Activated gamma-delta T cell (primary cell): ENCODE results near the gene SLC5A1.

Experiments used
- DNase-seq: peaks from one replicate; lab custom pipeline; 2025; lab: John Stamatoyannopoulos, UW
- total RNA-seq, 2 donors: gene quantifications; one replicate each; lab custom pipeline; 2026; lab: John Stamatoyannopoulos, UW

SLC5A1 gene
- total RNA-seq: 0.09 to 0.10 reads per million in 2 donors

DNA sequence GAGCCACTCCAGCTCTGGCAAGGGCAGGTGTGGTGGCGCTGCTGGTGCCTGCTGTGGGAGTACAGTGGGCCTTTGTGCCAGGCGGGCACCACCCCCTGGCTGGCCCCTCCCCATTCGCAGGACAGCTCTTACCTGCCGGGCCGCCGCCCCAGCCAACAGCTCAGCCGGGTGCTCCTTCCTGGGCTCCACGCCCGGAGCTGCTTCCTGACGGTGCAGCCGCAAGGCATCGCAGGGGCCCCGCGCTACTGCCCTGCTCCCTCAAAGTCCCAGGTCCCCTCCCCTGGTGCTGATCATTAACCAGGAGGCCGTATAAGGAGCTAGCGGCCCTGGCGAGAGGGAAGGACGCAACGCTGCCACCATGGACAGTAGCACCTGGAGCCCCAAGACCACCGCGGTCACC, at the start of gene SLC5A1:
Gene SLC5A1 (plus strand): TSS at position 338 of the 400 bp plus-strand sequence. CDS start 21 bp downstream, at position 359.
- no peak for DNase-seq

DNA sequence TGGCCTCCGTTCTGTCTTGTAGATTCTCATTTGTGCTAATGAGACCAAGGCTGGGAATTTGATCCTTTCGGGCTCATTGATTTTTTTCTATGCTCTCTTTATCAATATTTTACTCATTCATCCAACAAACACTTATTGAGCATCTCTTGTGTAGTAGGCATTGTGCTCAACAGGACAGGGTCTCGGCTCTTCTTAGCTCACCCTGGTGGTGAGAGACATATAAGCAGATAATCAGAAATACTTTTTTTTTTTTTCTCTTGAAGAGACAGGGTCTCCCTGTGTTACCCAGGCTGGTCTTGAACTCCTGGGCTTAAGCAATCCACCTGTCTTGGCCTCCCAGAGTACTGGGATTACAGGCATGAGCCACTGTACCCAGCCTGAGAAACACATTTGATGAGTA, 48.0 kb upstream of the SLC5A1 start:
- no peak for DNase-seq

DNA sequence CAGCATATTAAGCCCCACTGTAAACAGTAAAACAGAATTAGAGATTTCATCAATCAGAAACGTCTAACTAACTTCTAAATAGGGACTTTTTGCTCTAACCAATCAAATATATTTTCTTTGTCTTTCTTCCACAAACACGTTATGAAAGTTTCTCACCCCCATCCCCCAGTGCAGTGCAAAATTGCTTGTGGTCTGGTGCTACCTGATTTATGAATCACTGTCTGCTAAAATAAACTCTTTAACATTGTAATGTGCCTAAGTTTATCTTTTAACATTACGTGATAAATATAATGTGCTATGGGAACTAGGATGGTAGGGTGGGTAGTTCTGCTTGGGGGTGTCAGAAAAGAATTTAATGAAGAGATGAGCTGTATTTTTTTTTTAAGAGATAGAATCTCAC, 47.3 kb upstream of the SLC5A1 start:
- no peak for DNase-seq

GRCh38 chr22:31998784-31999385, 44.2 kb upstream of the SLC5A1 start:
- DNase-seq: no peak

DNA sequence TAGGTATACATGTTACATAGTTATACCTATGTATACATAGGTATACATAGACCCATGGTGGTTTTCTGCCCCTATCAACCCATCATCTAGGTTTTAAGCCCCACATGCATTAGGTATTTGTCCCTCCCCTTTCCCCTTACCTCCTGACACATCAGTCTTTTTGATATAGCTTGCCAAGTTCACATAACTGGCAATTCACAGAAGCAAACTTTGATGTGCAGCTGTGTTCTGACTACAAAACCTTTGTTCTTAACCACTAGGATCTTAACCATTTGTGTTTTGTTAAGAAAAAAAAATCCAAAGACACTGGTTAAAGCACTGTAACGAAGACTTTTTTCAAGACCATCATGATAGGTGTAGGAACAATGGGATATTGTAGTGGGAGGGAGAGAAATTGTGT, 42.9 kb upstream of the SLC5A1 start:
- DNase-seq: no peak

DNA sequence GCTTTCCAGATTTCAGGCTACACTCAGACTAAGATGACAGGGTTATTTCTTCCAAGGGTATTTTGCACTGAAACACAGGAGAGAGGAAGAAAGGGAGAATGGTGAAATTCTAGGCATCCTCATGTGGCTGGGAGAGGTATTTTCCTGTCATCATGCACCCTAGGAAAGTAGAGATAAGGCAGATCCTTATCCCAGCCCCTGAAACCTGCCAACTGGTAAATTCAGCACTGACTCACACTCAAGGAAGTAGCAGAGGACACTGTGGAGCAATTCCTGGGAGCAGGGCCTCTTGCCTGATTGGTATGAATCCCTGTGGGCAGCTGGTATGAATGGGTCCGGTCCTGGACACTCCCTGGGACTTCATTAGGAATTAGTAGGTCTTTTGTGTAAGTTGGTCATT, 37.6 kb upstream of the SLC5A1 start:
- DNase-seq: no peak

DNA sequence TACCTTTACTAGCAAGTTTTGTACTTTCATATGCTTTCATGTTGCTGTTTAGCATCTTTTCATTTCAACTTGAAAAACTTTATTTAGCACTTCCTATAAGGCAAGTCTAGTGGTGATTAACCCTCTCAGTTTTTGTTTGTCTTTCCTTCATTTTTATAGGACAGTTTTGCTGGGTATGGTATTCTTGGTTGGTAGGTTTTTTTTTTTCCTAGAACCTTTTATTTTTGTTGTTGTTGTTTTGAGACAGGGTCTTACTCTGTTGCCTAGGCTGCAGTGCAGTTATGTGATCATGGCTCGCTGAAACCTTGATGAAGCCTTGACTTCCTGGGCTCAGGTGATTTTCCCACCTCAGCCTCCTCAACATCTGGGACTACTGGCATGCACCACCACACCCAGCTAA, 29.9 kb upstream of the SLC5A1 start:
- DNase-seq: no peak

- DNase-seq: no peak
Measured at GRCh38 chr22:32016081-32016480, 27.0 kb upstream of the SLC5A1 start.

DNA sequence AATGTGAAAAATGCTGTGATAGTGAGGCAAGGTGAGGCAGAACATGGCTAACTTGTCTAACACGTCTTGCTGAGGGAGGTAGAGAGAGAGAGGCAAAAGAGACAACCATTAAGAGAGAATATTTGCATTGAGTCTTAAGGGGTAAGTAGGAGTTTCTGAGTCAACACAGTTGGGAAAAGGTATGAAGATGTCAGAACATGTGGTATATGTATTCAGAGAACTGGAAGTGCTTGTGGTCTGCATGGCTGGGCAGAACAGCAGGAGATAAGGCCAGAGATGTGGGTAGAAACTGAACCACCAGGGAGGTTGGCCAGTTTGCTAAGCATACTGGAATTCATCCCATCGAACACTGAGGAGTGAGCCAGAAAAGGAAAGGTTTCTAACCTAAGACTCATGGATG, 25.0 kb upstream of the SLC5A1 start:
- no peak for DNase-seq

DNA sequence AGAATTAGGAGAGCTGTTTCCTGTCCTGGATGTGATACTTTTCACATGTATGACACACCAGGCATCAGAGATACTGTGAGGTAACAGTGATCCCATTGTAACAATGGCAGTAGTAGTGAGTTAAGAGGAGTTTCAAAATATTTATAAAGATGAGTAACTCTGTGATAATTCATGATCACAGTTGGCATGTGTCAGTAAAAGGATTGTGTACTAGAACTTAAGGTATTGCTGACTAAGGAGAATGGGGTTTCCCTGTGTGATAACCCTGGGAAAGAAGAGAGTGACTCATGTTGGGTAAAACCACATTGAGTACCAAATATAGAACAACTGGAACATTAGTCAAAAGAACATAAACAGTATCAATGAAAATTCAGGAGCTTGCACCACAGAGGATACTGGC, 22.9 kb upstream of the SLC5A1 start:
- DNase-seq: no peak

- no peak for DNase-seq
Measured at GRCh38 chr22:32021716-32022115, 21.3 kb upstream of the SLC5A1 start.

DNA sequence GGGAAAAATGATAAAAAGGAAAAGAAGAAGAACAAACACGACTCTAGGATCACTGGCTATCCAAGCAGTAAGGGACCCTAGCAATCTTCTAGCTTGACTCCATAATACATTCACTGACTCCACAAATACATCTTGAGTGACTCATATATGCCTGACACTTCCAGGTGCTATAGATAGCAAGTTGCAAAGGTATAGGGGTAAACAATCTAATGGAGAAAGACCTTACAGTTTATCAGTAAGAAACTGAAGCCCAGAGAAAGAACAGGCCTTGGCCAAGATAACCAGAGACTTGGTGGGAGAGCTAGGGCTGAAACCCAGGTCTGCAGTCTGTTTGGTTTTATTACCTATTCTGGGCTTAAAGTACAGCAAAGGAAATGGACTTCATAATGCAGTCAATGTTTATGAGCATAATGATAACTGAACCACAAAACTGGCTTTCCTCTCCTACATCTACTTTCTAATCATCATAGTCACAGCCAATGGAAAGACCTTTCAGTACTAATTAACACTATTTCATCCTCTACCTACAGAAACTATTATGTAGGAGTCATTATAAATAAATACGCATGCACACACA, 19.7 kb upstream of the SLC5A1 start:
- DNase-seq: no peak

DNA sequence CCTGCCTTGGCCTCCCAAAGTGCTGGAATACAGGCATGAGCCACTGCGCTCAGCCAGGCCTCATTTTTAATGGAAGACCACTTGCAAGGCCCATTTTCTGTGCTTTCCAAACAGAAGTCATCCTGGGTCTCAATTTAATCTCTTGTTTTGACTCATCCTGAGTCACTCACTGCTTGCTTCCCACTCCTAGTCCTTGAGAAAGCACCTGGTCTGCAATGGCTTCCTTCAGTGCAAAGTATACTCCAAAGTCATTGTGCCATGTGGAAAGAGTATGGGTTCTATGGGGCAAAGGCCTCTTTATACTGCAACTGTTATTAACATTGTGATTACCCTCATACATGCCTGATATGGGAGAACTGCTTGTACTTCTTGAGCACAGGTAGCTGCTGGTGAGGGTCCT, 18.3 kb upstream of the SLC5A1 start:
- DNase-seq: no peak

DNA sequence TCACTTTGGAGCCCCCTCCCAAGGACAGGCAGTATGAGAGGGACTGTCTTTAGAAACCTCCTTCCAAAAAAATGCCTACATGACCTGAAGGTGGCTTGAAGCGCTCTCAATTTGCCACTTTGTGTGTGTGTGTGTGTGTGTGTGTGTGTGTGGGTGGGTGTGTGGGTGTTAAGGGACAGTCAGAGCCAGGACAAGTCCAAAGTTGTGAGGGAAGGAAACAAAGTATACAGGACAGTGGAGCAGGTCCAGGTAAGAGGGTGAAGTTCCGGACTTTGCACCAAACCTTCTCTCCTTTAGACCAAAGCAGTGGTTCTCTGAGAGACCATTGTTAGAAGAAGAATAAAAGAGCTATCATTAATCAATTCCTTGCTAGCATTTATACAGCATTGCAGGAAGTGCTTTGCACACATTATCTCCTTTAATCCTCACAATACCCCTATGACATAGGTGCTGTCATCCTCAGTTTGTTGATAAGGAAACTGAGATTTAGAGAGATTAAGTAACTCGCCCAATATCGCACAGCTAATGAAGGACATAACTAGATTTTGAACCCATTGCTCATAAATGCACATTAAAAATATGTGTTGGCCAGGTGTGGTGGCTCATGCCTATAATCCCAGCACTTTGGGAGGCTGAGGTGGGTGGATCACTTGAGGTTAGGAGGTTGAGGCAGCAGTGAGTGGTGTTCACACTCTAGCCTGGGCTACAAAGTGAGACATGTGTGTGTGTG, 12.4 kb upstream of the SLC5A1 start:
- no peak for DNase-seq

GRCh38 chr22:32031466-32031865, 11.6 kb upstream of the SLC5A1 start:
- DNase-seq: no peak

DNA sequence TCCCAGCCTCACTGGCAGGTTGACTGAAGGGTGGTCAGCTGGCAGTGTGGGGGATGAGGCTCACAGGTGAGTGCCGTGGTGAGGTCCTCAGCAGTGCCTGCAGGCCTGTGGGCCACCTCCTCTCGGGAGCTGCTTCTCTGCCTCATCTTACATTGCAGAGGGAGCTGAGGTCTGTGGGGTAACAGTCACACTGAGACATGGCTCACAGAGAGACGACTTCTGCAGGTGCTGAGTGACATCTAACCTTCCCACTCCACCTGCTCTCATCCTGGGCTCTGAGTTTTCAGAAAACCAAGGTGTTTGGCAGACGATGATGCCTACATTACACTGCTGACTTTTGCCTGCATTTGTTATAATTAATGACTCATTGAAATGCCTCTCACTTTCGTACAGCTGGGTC, 8.8 kb upstream of the SLC5A1 start:
- DNase-seq: no peak

- no peak for DNase-seq
Measured at GRCh38 chr22:32037236-32037635, 5.8 kb upstream of the SLC5A1 start.

GRCh38 chr22:32040324-32040904, 2.6 kb upstream of the SLC5A1 start:
- DNase-seq: no peak

DNA sequence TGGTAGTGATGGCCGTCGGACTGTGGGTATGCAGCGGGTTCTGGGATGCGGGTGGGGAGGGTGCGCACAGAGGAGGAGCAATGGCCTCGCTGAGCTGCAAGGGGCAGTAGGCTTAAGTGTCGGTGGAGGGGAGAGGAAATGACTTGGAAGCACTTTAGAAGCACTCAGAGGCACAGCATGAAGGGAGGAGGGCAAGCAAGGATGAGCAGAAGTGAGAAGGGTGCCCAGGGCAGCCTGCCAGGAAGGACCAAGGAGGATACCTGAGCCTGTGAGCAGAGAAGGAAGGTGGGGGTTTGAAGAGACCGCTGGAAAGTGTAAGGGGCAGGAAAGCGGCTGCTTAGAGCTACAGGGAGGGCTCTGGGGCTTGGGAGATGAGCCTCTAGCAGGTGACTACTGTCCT, 330 bp downstream of the SLC5A1 start:
- no peak for DNase-seq

GRCh38 chr22:32044477-32044876, 1.4 kb downstream of the SLC5A1 start:
- DNase-seq: no peak

DNA sequence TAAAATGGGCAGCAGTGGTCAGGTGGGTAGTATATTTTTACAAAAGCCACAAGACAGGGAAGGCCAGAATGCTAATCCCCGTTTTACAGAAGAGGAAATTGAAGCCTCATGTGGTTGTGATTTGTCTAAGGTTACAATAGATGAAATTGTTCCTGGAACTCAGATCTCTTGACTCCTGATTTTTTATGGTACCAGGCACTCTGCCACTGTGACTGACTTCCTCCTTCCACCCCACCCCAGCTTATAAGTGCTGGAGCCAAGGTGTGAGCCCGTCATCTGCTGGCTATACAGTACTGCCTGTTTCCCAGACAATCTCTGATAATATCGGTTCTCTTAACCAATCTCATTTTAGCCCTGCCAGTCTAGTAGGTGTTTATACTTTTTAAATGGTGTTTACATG, 1.9 kb downstream of the SLC5A1 start:
- DNase-seq: no peak

DNA sequence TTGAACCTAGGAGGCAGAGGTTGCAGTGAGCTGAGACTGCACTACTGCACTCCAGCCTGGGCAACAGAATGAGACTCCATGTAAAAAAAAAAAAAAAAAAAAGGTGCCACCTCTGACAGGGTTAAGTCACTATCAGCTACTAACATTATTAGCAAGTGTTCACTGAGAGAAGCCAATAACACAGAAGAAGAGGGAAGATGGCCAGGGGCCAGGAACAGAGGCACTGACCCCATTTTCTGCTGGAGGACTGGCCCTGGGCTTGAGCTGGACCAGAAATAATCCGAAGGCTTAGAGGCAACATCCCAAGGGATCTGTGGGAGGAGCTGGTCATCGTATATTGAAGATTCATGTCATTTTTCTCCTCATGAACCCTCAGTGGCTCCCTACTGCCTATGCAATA, 5.0 kb downstream of the SLC5A1 start:
- no peak for DNase-seq
